Neural cell (in vitro differentiated cells): ENCODE results near the gene GGA2. TPM values are rescaled to one million over a fixed set of nuclear protein-coding genes. Genes with fewer than 3 reads are reported as not detected.
"Not testable (repeated sequence)": the region's sequence is repeated elsewhere in the genome, so short reads cannot be mapped to it uniquely, and the experiment has no call there.

Experiments used
- H2AFZ ChIP-seq: fragments of 200-600, 300-800 bp; sonication (generic), shearing (Covaris generic); 2 replicates; pipeline ENCODE4 v1.6.0; 2014; ENCODE audit warnings: low read depth, mild to moderate bottlenecking, antibody characterized with exemption, low read length, moderate library complexity
- H3F3A ChIP-seq: fragments of 200-600 bp; shearing (Covaris generic); 2 replicates; pipeline ENCODE4 v1.6.1; 2016; ENCODE audit warnings: mild to moderate bottlenecking, moderate library complexity, mixed read lengths, antibody characterized with exemption, low read length; ENCODE audit not compliant: insufficient read depth, poor library complexity, severe bottlenecking
- H3K27ac ChIP-seq: fragments of 200-600, 300-800 bp; sonication (generic), shearing (Covaris generic); 2 replicates; pipeline ENCODE4 v1.5.1; 2014; ENCODE audit warnings: mild to moderate bottlenecking, low read length, moderate library complexity
- H3K27me3 ChIP-seq: fragments of 300-800, 200-600 bp; sonication (generic), shearing (Covaris generic); 2 replicates; pipeline ENCODE4 v1.6.0; 2014; ENCODE audit warnings: mild to moderate bottlenecking, low read depth, low read length, moderate library complexity; ENCODE audit not compliant: insufficient read depth
- H3K36me3 ChIP-seq: fragments of 300-800, 200-600 bp; sonication (generic), shearing (Covaris generic); 2 replicates; pipeline ENCODE4 v1.5.1; 2014; ENCODE audit warnings: mild to moderate bottlenecking, antibody characterized with exemption, low read length, moderate library complexity; ENCODE audit not compliant: insufficient read depth
- H3K4me2 ChIP-seq: fragments of 300-800, 200-600 bp; sonication (generic), shearing (Covaris generic); 2 replicates; pipeline ENCODE4 v1.6.0; 2014; ENCODE audit warnings: mild to moderate bottlenecking, low read length
- H3K4me3 ChIP-seq: fragments of 300-800, 200-600 bp; sonication (generic), shearing (Covaris generic); 2 replicates; pipeline ENCODE4 v1.5.1; 2014; ENCODE audit warnings: mild to moderate bottlenecking, low read length, moderate library complexity
- H3K79me2 ChIP-seq: fragments of 200-600 bp; shearing (Covaris generic); replicated peaks from 2 replicates; pipeline ENCODE4 v1.6.0; 2014; ENCODE audit warnings: mild to moderate bottlenecking, low read length, moderate library complexity; ENCODE audit not compliant: insufficient read depth
- H3K9ac ChIP-seq: fragments of 300-800, 200-600 bp; sonication (generic), shearing (Covaris generic); 2 replicates; pipeline ENCODE4 v1.6.1; 2016; ENCODE audit warnings: mild to moderate bottlenecking, low read length, mixed read lengths
- H3K9me2 ChIP-seq: fragments of 200-600 bp; shearing (Covaris generic); 2 replicates; pipeline ENCODE4 v1.6.1; 2016; ENCODE audit warnings: mild to moderate bottlenecking, low read length, mixed read lengths; ENCODE audit not compliant: insufficient read depth
- H3K9me3 ChIP-seq: fragments of 200-600, 300-800 bp; sonication (generic), shearing (Covaris generic); 2 replicates; pipeline ENCODE4 v1.6.1; 2016; ENCODE audit warnings: mild to moderate bottlenecking, mixed run types, low read length, moderate library complexity, mixed read lengths
- H4K20me1 ChIP-seq: fragments of 200-600 bp; shearing (Covaris generic); 2 replicates; pipeline ENCODE4 v1.6.1; 2016; ENCODE audit warnings: mild to moderate bottlenecking, mixed run types; ENCODE audit not compliant: insufficient read depth
- CTCF ChIP-seq: fragments of 450-650 bp; IDR thresholded peaks from 2 replicates; pipeline ENCODE4 v1.5.1; 2014; ENCODE audit warnings: antibody characterized with exemption, mild to moderate bottlenecking, moderate library complexity; ENCODE audit not compliant: poor library complexity, severe bottlenecking
- EP300 ChIP-seq: fragments of 450-650 bp; conservative IDR thresholded peaks from 2 replicates; pipeline ENCODE4 v1.6.1; 2014; ENCODE audit warnings: antibody characterized with exemption, mild to moderate bottlenecking, moderate library complexity; ENCODE audit not compliant: poor library complexity, severe bottlenecking
- EZH2 ChIP-seq: fragments of 200-600, 300-800 bp; shearing (Covaris generic), sonication (generic); IDR thresholded peaks from 2 replicates; pipeline ENCODE4 v1.6.1; 2014; ENCODE audit warnings: antibody characterized with exemption, low read length, borderline replicate concordance, mild to moderate bottlenecking; ENCODE audit not compliant: insufficient read depth, poor library complexity, severe bottlenecking
- MXI1 ChIP-seq: fragments of 450-650 bp; conservative IDR thresholded peaks from 2 replicates; pipeline ENCODE4 v1.6.1; 2014; ENCODE audit warnings: antibody characterized with exemption, mild to moderate bottlenecking; ENCODE audit not compliant: poor library complexity, severe bottlenecking
- POLR2AphosphoS5 ChIP-seq: IDR thresholded peaks from 2 replicates; pipeline ENCODE4 v1.6.1; 2012
- RAD21 ChIP-seq: fragments of 450-650 bp; conservative IDR thresholded peaks from 2 replicates; pipeline ENCODE4 v1.6.1; 2014; ENCODE audit warnings: antibody characterized with exemption, mild to moderate bottlenecking, moderate library complexity
- SMC3 ChIP-seq: fragments of 450-650 bp; conservative IDR thresholded peaks from 2 replicates; pipeline ENCODE4 v1.6.1; 2014; ENCODE audit warnings: antibody characterized with exemption, mild to moderate bottlenecking, moderate library complexity; ENCODE audit not compliant: poor library complexity
- TAF1 ChIP-seq: IDR thresholded peaks from 2 replicates; pipeline ENCODE4 v1.6.1; 2012; ENCODE audit warnings: low read depth
- polyA plus RNA-seq: library from polyadenylated mRNA; depleted of rRNA; stranded (reverse); fragments of >200 nt; gene quantifications from 2 replicates; pipeline ENCODE4 v1.2.3, GENCODE V29; 2014
- TF ChIP-seq, protein P1 (sequence below): IDR thresholded peaks from 2 replicates; pipeline ENCODE4 v1.6.1; 2012; ENCODE audit warnings: borderline replicate concordance

GGA2 gene
- polyA plus RNA-seq, 1 donor from 2014 or later: 36.8 TPM

DNA sequence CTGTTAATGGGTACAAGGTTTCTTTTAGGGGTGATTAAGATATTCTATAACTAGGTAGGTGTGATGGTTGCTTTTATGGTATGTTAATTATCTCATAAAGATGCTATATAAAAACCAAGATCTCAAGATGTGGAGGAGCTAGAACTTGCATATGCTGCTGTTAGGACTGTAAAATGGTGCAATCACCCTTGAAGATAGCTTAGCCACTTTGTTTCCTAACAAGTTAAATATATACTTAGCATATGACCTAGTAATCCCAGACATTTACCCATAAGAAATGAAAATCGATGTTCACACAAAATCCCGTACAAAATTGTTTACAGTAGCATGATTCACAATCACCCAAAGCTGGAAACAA lies 25.1 kb downstream of the GGA2 start (continued):
- TF ChIP-seq, protein P1, sequence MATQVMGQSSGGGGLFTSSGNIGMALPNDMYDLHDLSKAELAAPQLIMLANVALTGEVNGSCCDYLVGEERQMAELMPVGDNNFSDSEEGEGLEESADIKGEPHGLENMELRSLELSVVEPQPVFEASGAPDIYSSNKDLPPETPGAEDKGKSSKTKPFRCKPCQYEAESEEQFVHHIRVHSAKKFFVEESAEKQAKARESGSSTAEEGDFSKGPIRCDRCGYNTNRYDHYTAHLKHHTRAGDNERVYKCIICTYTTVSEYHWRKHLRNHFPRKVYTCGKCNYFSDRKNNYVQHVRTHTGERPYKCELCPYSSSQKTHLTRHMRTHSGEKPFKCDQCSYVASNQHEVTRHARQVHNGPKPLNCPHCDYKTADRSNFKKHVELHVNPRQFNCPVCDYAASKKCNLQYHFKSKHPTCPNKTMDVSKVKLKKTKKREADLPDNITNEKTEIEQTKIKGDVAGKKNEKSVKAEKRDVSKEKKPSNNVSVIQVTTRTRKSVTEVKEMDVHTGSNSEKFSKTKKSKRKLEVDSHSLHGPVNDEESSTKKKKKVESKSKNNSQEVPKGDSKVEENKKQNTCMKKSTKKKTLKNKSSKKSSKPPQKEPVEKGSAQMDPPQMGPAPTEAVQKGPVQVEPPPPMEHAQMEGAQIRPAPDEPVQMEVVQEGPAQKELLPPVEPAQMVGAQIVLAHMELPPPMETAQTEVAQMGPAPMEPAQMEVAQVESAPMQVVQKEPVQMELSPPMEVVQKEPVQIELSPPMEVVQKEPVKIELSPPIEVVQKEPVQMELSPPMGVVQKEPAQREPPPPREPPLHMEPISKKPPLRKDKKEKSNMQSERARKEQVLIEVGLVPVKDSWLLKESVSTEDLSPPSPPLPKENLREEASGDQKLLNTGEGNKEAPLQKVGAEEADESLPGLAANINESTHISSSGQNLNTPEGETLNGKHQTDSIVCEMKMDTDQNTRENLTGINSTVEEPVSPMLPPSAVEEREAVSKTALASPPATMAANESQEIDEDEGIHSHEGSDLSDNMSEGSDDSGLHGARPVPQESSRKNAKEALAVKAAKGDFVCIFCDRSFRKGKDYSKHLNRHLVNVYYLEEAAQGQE: no peak

DNA sequence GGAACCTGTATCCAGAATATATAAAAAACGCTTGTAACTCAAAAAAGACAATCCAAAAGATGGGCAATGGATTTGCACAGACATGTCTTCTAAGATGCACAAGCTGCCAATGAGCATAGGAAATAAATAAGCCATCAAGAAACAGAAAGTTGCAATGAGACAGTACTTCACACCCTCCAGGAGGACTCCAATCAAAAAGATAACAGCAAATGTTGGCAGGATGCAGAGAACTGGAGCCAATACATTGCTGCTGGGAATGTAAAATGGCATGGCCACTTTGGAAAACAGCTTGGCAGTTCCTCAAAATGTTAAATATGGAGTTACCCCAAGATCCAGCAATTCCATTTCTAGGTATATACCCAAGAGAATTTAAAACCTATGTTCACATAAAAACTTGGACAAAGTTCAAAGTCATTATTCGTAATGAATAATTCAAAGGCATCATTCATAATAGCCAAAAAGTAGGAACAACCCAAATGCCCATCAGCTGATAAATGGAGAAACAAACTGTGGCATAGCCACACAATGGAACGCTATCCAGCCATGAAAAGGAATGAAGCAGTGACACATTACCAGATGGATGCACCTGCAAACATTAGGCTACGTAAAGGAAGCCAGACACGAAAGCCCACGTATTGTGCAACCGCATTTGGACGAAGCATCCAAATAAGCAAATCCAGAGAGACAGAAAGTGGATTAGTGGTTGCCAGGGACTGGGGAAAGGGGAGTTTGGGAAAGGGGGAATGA lies 25.6 kb downstream of the GGA2 start:
- Histone ChIP-seq H3F3A (no peaks in the 10 kb centered on the region), H2AFZ (no peak overlapping the region), H3K9me2 (no peaks in the 10 kb centered on the region), H3K4me2 (no peak overlapping the region), H3K27me3 (no peaks in the 10 kb centered on the region), H3K9ac (no peak overlapping the region), H3K4me3 (no peak overlapping the region), H3K36me3 (no peaks in the 10 kb centered on the region), H4K20me1 (no peaks in the 10 kb centered on the region), H3K79me2 (no peaks in the 10 kb centered on the region), H3K9me3 (no peaks in the 10 kb centered on the region), H3K27ac (no peak overlapping the region)
- no peak for TF ChIP-seq POLR2AphosphoS5
- no peak for TF ChIP-seq SMC3
- no peak for TF ChIP-seq TAF1
- no peak for TF ChIP-seq EZH2

DNA sequence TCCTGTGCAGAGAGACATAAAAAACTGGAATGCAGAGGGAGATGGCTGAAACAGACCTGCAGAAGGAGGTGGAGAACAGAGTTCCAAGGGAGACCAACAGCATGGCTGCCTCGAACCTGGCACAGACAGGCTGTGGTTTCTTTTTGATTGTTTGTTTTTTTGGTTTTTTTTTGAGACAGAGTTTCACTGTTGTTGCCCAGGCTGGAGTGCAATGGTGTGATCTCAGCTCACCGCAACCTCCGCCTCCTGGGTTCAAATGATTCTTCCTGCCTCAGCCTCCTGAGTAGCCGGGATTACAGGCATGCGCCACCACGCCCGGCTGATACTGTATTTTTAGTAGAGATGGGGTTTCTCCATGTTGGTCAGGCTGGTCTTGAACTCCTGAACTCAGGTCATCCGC lies 26.8 kb downstream of the GGA2 start:
- not testable (repeated sequence) for H3K9me2 ChIP-seq, H3K79me2 ChIP-seq, H3K36me3 ChIP-seq, H4K20me1 ChIP-seq, H3F3A ChIP-seq, H3K9me3 ChIP-seq, H3K27ac ChIP-seq, H3K9ac ChIP-seq, H2AFZ ChIP-seq, H3K4me3 ChIP-seq, H3K27me3 ChIP-seq, H3K4me2 ChIP-seq

- Histone ChIP-seq H3K9ac (no peak overlapping the region), H3K9me3 (no peaks in the 10 kb centered on the region), H3K4me2 (no peak overlapping the region), H2AFZ (no peak overlapping the region), H4K20me1 (no peaks in the 10 kb centered on the region), H3K4me3 (no peak overlapping the region), H3F3A (no peaks in the 10 kb centered on the region), H3K79me2 (no peaks in the 10 kb centered on the region), H3K27ac (no peak overlapping the region), H3K27me3 (no peaks in the 10 kb centered on the region), H3K36me3 (no peaks in the 10 kb centered on the region), H3K9me2 (no peaks in the 10 kb centered on the region)
- TF ChIP-seq, protein P1: no peak
- no peak for TF ChIP-seq EZH2
- TF ChIP-seq TAF1: no peak
- no peak for TF ChIP-seq RAD21
- no peak for TF ChIP-seq POLR2AphosphoS5
- no peak for TF ChIP-seq EP300
- no peak for TF ChIP-seq MXI1
- no peak for TF ChIP-seq CTCF
- TF ChIP-seq SMC3: no peak
These were observed 27.5 kb downstream of the GGA2 start for GRCh38 chr16:23482778-23483177.
